Karpas-422 (cell line): ENCODE measurements around the gene LYRM4. TPM values are rescaled to one million over a fixed set of nuclear protein-coding genes. Genes with fewer than 3 reads are reported as not detected.

Experiments
- DNase-seq: peaks from one replicate; pipeline ENCODE4 v3.0.0-alpha.2; 2015
- H2AFZ ChIP-seq: fragments of 200-600 bp; sonication (generic); 2 replicates; pipeline ENCODE4 v1.6.1; 2014; ENCODE audit warnings: antibody characterized with exemption, low read length, mixed read lengths
- H3K27ac ChIP-seq: fragments of 200-600 bp; sonication (generic); 2 replicates; pipeline ENCODE4 v1.5.1; 2014; ENCODE audit warnings: mild to moderate bottlenecking, low read length, moderate library complexity
- H3K27me3 ChIP-seq: fragments of 200-600 bp; sonication (generic); 2 replicates; pipeline ENCODE4 v1.6.1; 2014; ENCODE audit warnings: low read length, mixed read lengths
- H3K36me3 ChIP-seq: fragments of 200-600 bp; sonication (generic); 2 replicates; pipeline ENCODE4 v1.6.1; 2014; ENCODE audit warnings: low read length, mixed read lengths; ENCODE audit not compliant: insufficient read depth
- H3K4me1 ChIP-seq: fragments of 200-600 bp; sonication (generic); 2 replicates; pipeline ENCODE4 v1.6.1; 2014; ENCODE audit warnings: mild to moderate bottlenecking, low read length, mixed read lengths
- H3K4me2 ChIP-seq: fragments of 200-600 bp; sonication (generic); 2 replicates; pipeline ENCODE4 v1.6.1; 2014; ENCODE audit warnings: low read length, low read depth, mild to moderate bottlenecking; ENCODE audit not compliant: poor library complexity, severe bottlenecking
- H3K4me3 ChIP-seq: fragments of 200-600 bp; sonication (generic); 2 replicates; pipeline ENCODE4 v1.5.1; 2014; ENCODE audit warnings: mild to moderate bottlenecking, antibody characterized with exemption, low read length, mixed read lengths
- H3K79me2 ChIP-seq: fragments of 200-600 bp; sonication (generic); 2 replicates; pipeline ENCODE4 v1.6.1; 2014; ENCODE audit warnings: mild to moderate bottlenecking, low read length, mixed read lengths
- H3K9ac ChIP-seq: fragments of 200-600 bp; sonication (generic); 2 replicates; pipeline ENCODE4 v1.6.0; 2014; ENCODE audit warnings: low read length
- H3K9me2 ChIP-seq: fragments of 200-600 bp; sonication (generic), shearing (Covaris generic); replicated peaks from 2 replicates; pipeline ENCODE4 v1.6.0; 2014; ENCODE audit warnings: mild to moderate bottlenecking, low read length, moderate library complexity; ENCODE audit not compliant: insufficient read depth
- H3K9me3 ChIP-seq: fragments of 300-700, 200-600 bp; sonication (generic); 2 replicates; pipeline ENCODE4 v1.6.1; 2014; ENCODE audit warnings: low read length, mixed read lengths
- H4K20me1 ChIP-seq: fragments of 200-600 bp; sonication (generic); 2 replicates; pipeline ENCODE4 v1.6.1; 2014; ENCODE audit warnings: mild to moderate bottlenecking, antibody characterized with exemption, low read length, low read depth; ENCODE audit not compliant: insufficient read depth
- total RNA-seq: library from RNA; depleted of rRNA; stranded (reverse); fragments of >200 nt; shearing (Covaris generic); gene quantifications from 2 replicates; pipeline ENCODE4 v1.2.3, GENCODE V29; 2014; ENCODE audit warnings: low replicate concordance

Gene LYRM4
- total RNA-seq, 1 experiment from 2014 or later = 50.5 TPM

GRCh38 chr6:5287205-5287965, 26.6 kb upstream of the LYRM4 start:
- Histone ChIP-seq H2AFZ (no peak overlapping the region), H3K27me3 (peaks cover 3% of the 10 kb centered on the region; the same call in 1 of the 2 replicates), H4K20me1 (peaks cover 55% of the 10 kb centered on the region), H3K4me3 (no peak overlapping the region), H3K9me2 (no peaks in the 10 kb centered on the region), H3K4me2 (no peak overlapping the region), H3K36me3 (no peaks in the 10 kb centered on the region), H3K79me2 (no peaks in the 10 kb centered on the region), H3K9ac (no peak overlapping the region), H3K9me3 (no peaks in the 10 kb centered on the region), H3K4me1 (peaks cover 8% of the 10 kb centered on the region), H3K27ac (no peak overlapping the region)
- no peak for DNase-seq

- Histone ChIP-seq H3K4me1 (peaks cover 8% of the 10 kb centered on the region), H2AFZ (no peak overlapping the region), H3K79me2 (no peaks in the 10 kb centered on the region; the same call in 1 of the 2 replicates), H3K36me3 (no peaks in the 10 kb centered on the region), H3K27ac (no peak overlapping the region), H3K9ac (no peak overlapping the region), H3K27me3 (peaks cover 3% of the 10 kb centered on the region; the same call in 1 of the 2 replicates), H3K9me2 (no peaks in the 10 kb centered on the region), H4K20me1 (peaks cover 61% of the 10 kb centered on the region), H3K9me3 (no peaks in the 10 kb centered on the region), H3K4me3 (no peak overlapping the region), H3K4me2 (no peak overlapping the region)
- DNase-seq = no peak
These were observed 26.0 kb upstream of the LYRM4 start for GRCh38 chr6:5286780-5287179.

- no peak overlapping the region for H3K9ac ChIP-seq
- H3K4me2 ChIP-seq = no peak overlapping the region
- H3K27me3 ChIP-seq = peaks cover 3% of the 10 kb centered on the region; the same call in 1 of the 2 replicates
- peaks cover 63% of the 10 kb centered on the region for H4K20me1 ChIP-seq
- DNase-seq = no peak
- no peaks in the 10 kb centered on the region for H3K36me3 ChIP-seq
- no peaks in the 10 kb centered on the region; the same call in 1 of the 2 replicates for H3K79me2 ChIP-seq
- no peak overlapping the region for H3K27ac ChIP-seq
- peaks cover 6% of the 10 kb centered on the region for H3K4me1 ChIP-seq
- no peaks in the 10 kb centered on the region for H3K9me3 ChIP-seq
- H3K4me3 ChIP-seq = no peak overlapping the region
- no peaks in the 10 kb centered on the region for H3K9me2 ChIP-seq
- H2AFZ ChIP-seq = no peak overlapping the region
These were observed 24.8 kb upstream of the LYRM4 start for GRCh38 chr6:5285526-5285925.

GRCh38 chr6:5285081-5285480, 24.3 kb upstream of the LYRM4 start:
- H3K27me3 ChIP-seq = peaks cover 3% of the 10 kb centered on the region; the same call in 1 of the 2 replicates
- H3K9me2 ChIP-seq = no peaks in the 10 kb centered on the region
- H3K9me3 ChIP-seq = no peaks in the 10 kb centered on the region
- peaks cover 2% of the 10 kb centered on the region for H3K4me1 ChIP-seq
- H3K4me3 ChIP-seq = no peak overlapping the region
- DNase-seq = no peak
- no peak overlapping the region for H3K27ac ChIP-seq
- H3K79me2 ChIP-seq = no peaks in the 10 kb centered on the region; the same call in 1 of the 2 replicates
- H3K9ac ChIP-seq = no peak overlapping the region
- H3K4me2 ChIP-seq = no peak overlapping the region
- H4K20me1 ChIP-seq = peaks cover 67% of the 10 kb centered on the region
- H2AFZ ChIP-seq = no peak overlapping the region
- H3K36me3 ChIP-seq = no peaks in the 10 kb centered on the region

- Histone ChIP-seq H3K4me1 (peaks cover 5% of the 10 kb centered on the region; the same call in 1 of the 2 replicates), H3K9ac (no peak overlapping the region), H3K9me3 (no peaks in the 10 kb centered on the region), H3K9me2 (no peaks in the 10 kb centered on the region), H3K27ac (no peak overlapping the region), H4K20me1 (peaks cover 56% of the 10 kb centered on the region), H3K4me2 (no peak overlapping the region), H3K4me3 (no peak overlapping the region), H3K27me3 (no peaks in the 10 kb centered on the region), H2AFZ (no peak overlapping the region), H3K79me2 (no peaks in the 10 kb centered on the region; the same call in 1 of the 2 replicates), H3K36me3 (no peaks in the 10 kb centered on the region)
- no peak for DNase-seq
These were observed 21.5 kb upstream of the LYRM4 start for GRCh38 chr6:5282191-5282623.

- Histone ChIP-seq H3K9me3 (no peaks in the 10 kb centered on the region), H3K27ac (no peak overlapping the region), H3K79me2 (no peaks in the 10 kb centered on the region; the same call in 1 of the 2 replicates), H3K9me2 (no peaks in the 10 kb centered on the region), H3K4me3 (no peak overlapping the region), H4K20me1 (peaks cover 55% of the 10 kb centered on the region), H3K36me3 (no peaks in the 10 kb centered on the region), H3K4me2 (no peak overlapping the region), H2AFZ (no peak overlapping the region), H3K27me3 (no peaks in the 10 kb centered on the region), H3K4me1 (peaks cover 5% of the 10 kb centered on the region; the same call in 1 of the 2 replicates), H3K9ac (no peak overlapping the region)
- no peak for DNase-seq
These were observed 20.2 kb upstream of the LYRM4 start for GRCh38 chr6:5280920-5281319.

GRCh38 chr6:5279891-5280338, 19.2 kb upstream of the LYRM4 start:
- Histone ChIP-seq H3K4me2 (no peak overlapping the region), H3K4me3 (no peak overlapping the region), H3K4me1 (peaks cover 5% of the 10 kb centered on the region; the same call in 1 of the 2 replicates), H3K36me3 (no peaks in the 10 kb centered on the region), H3K9me3 (no peaks in the 10 kb centered on the region), H2AFZ (no peak overlapping the region), H4K20me1 (peaks cover 54% of the 10 kb centered on the region), H3K9ac (no peak overlapping the region), H3K27ac (no peak overlapping the region), H3K9me2 (no peaks in the 10 kb centered on the region), H3K27me3 (no peaks in the 10 kb centered on the region), H3K79me2 (no peaks in the 10 kb centered on the region; the same call in 1 of the 2 replicates)
- no peak for DNase-seq

GRCh38 chr6:5278565-5279120, 17.9 kb upstream of the LYRM4 start:
- no peak overlapping the region for H3K4me2 ChIP-seq
- no peaks in the 10 kb centered on the region for H3K9me2 ChIP-seq
- H3K9me3 ChIP-seq = no peaks in the 10 kb centered on the region
- no peak overlapping the region for H3K4me3 ChIP-seq
- no peak overlapping the region for H3K9ac ChIP-seq
- peaks cover 5% of the 10 kb centered on the region; the same call in 1 of the 2 replicates for H3K4me1 ChIP-seq
- no peak for DNase-seq
- H4K20me1 ChIP-seq = peaks cover 42% of the 10 kb centered on the region
- H3K36me3 ChIP-seq = no peaks in the 10 kb centered on the region
- H2AFZ ChIP-seq = no peak overlapping the region
- no peak overlapping the region for H3K27ac ChIP-seq
- no peaks in the 10 kb centered on the region for H3K27me3 ChIP-seq
- no peaks in the 10 kb centered on the region; the same call in 1 of the 2 replicates for H3K79me2 ChIP-seq
